ENCODE results near the gene PLEKHA6.

DNA sequence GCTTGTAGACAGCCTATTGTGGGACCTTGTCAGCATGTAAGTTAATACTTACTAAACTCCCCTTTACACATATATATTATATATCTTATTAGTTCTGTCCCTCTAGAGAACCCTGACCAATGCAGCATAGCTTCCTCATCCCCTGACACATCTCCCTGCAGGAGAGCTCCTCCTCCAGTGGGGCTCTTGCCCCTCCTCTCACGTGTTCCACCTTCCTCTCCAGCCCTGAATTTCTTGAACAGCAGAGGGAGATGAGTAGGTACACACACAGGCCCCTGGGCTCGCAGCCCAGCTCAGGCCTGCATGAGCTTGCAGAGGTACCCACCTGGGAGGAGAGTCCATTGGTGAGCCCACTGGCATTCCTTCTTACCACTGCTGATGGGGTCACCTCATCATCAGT, 118.7 kb downstream of the PLEKHA6 start:
- TF ChIP-seq, protein P1, sequence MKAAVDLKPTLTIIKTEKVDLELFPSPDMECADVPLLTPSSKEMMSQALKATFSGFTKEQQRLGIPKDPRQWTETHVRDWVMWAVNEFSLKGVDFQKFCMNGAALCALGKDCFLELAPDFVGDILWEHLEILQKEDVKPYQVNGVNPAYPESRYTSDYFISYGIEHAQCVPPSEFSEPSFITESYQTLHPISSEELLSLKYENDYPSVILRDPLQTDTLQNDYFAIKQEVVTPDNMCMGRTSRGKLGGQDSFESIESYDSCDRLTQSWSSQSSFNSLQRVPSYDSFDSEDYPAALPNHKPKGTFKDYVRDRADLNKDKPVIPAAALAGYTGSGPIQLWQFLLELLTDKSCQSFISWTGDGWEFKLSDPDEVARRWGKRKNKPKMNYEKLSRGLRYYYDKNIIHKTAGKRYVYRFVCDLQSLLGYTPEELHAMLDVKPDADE (IDR thresholded peaks at IDR 0.05), result no peak
- TF ChIP-seq, protein P2, sequence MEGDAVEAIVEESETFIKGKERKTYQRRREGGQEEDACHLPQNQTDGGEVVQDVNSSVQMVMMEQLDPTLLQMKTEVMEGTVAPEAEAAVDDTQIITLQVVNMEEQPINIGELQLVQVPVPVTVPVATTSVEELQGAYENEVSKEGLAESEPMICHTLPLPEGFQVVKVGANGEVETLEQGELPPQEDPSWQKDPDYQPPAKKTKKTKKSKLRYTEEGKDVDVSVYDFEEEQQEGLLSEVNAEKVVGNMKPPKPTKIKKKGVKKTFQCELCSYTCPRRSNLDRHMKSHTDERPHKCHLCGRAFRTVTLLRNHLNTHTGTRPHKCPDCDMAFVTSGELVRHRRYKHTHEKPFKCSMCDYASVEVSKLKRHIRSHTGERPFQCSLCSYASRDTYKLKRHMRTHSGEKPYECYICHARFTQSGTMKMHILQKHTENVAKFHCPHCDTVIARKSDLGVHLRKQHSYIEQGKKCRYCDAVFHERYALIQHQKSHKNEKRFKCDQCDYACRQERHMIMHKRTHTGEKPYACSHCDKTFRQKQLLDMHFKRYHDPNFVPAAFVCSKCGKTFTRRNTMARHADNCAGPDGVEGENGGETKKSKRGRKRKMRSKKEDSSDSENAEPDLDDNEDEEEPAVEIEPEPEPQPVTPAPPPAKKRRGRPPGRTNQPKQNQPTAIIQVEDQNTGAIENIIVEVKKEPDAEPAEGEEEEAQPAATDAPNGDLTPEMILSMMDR (conservative IDR thresholded peaks at IDR 0.05; ENCODE audit: low read depth in 2 of 2), result no peak
- TF ChIP-seq POLR2AphosphoS5 (IDR thresholded peaks at IDR 0.05; ENCODE audit: low read depth) (no peak), EZH2 (IDR thresholded peaks at IDR 0.05; ENCODE audit: low read depth, unreplicated experiment) (no peak), STAT1 (IDR thresholded peaks at IDR 0.05; ENCODE audit: unreplicated experiment) (no peak), EZH2phosphoT487 (IDR thresholded peaks at IDR 0.05; ENCODE audit: unreplicated experiment) (no peak), CREB1 (CRISPR knock-in tag; IDR thresholded peaks at IDR 0.05; ENCODE audit: low read depth) (no peak), ZNF331 (CRISPR knock-in tag; IDR thresholded peaks at IDR 0.05; ENCODE audit: low read depth) (no peak), ZNF114 (CRISPR knock-in tag; IDR thresholded peaks at IDR 0.05) (no peak), NANOG (IDR thresholded peaks at IDR 0.05; ENCODE audit: borderline replicate concordance) (no peak), JUNB (IDR thresholded peaks at IDR 0.05; ENCODE audit: unreplicated experiment) (no peak)
- TF ChIP-seq, protein P3, sequence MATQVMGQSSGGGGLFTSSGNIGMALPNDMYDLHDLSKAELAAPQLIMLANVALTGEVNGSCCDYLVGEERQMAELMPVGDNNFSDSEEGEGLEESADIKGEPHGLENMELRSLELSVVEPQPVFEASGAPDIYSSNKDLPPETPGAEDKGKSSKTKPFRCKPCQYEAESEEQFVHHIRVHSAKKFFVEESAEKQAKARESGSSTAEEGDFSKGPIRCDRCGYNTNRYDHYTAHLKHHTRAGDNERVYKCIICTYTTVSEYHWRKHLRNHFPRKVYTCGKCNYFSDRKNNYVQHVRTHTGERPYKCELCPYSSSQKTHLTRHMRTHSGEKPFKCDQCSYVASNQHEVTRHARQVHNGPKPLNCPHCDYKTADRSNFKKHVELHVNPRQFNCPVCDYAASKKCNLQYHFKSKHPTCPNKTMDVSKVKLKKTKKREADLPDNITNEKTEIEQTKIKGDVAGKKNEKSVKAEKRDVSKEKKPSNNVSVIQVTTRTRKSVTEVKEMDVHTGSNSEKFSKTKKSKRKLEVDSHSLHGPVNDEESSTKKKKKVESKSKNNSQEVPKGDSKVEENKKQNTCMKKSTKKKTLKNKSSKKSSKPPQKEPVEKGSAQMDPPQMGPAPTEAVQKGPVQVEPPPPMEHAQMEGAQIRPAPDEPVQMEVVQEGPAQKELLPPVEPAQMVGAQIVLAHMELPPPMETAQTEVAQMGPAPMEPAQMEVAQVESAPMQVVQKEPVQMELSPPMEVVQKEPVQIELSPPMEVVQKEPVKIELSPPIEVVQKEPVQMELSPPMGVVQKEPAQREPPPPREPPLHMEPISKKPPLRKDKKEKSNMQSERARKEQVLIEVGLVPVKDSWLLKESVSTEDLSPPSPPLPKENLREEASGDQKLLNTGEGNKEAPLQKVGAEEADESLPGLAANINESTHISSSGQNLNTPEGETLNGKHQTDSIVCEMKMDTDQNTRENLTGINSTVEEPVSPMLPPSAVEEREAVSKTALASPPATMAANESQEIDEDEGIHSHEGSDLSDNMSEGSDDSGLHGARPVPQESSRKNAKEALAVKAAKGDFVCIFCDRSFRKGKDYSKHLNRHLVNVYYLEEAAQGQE (IDR thresholded peaks at IDR 0.05; ENCODE audit: unreplicated experiment), result no peak
- TF ChIP-seq, protein P4, sequence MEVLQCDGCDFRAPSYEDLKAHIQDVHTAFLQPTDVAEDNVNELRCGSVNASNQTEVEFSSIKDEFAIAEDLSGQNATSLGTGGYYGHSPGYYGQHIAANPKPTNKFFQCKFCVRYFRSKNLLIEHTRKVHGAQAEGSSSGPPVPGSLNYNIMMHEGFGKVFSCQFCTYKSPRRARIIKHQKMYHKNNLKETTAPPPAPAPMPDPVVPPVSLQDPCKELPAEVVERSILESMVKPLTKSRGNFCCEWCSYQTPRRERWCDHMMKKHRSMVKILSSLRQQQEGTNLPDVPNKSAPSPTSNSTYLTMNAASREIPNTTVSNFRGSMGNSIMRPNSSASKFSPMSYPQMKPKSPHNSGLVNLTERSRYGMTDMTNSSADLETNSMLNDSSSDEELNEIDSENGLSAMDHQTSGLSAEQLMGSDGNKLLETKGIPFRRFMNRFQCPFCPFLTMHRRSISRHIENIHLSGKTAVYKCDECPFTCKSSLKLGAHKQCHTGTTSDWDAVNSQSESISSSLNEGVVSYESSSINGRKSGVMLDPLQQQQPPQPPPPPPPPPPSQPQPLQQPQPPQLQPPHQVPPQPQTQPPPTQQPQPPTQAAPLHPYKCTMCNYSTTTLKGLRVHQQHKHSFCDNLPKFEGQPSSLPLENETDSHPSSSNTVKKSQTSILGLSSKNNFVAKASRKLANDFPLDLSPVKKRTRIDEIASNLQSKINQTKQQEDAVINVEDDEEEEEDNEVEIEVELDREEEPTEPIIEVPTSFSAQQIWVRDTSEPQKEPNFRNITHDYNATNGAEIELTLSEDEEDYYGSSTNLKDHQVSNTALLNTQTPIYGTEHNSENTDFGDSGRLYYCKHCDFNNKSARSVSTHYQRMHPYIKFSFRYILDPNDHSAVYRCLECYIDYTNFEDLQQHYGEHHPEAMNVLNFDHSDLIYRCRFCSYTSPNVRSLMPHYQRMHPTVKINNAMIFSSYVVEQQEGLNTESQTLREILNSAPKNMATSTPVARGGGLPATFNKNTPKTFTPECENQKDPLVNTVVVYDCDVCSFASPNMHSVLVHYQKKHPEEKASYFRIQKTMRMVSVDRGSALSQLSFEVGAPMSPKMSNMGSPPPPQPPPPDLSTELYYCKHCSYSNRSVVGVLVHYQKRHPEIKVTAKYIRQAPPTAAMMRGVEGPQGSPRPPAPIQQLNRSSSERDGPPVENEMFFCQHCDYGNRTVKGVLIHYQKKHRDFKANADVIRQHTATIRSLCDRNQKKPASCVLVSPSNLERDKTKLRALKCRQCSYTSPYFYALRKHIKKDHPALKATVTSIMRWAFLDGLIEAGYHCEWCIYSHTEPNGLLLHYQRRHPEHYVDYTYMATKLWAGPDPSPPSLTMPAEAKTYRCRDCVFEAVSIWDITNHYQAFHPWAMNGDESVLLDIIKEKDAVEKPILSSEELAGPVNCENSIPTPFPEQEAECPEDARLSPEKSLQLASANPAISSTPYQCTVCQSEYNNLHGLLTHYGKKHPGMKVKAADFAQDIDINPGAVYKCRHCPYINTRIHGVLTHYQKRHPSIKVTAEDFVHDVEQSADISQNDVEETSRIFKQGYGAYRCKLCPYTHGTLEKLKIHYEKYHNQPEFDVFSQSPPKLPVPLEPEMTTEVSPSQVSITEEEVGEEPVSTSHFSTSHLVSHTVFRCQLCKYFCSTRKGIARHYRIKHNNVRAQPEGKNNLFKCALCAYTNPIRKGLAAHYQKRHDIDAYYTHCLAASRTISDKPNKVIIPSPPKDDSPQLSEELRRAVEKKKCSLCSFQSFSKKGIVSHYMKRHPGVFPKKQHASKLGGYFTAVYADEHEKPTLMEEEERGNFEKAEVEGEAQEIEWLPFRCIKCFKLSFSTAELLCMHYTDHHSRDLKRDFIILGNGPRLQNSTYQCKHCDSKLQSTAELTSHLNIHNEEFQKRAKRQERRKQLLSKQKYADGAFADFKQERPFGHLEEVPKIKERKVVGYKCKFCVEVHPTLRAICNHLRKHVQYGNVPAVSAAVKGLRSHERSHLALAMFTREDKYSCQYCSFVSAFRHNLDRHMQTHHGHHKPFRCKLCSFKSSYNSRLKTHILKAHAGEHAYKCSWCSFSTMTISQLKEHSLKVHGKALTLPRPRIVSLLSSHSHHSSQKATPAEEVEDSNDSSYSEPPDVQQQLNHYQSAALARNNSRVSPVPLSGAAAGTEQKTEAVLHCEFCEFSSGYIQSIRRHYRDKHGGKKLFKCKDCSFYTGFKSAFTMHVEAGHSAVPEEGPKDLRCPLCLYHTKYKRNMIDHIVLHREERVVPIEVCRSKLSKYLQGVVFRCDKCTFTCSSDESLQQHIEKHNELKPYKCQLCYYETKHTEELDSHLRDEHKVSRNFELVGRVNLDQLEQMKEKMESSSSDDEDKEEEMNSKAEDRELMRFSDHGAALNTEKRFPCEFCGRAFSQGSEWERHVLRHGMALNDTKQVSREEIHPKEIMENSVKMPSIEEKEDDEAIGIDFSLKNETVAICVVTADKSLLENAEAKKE (CRISPR knock-in tag; IDR thresholded peaks at IDR 0.05), result no peak

All from GM23338 (cell line).